BJ (cell line): ENCODE measurements around the gene REG3A. TPM values are rescaled to one million over a fixed set of nuclear protein-coding genes. Genes with fewer than 3 reads are reported as not detected.

Experiments used
- CTCF ChIA-PET: fragments of 350-600 bp; formaldehyde crosslinking; extraction: SDS; loops from one replicate; lab custom pipeline; 2021; ENCODE audit warnings: antibody characterized with exemption, inconsistent platforms; lab: Yijun Ruan, JAX
- POLR2A ChIA-PET: fragments of 300-600 bp; sonication (Branson Sonifier 250); formaldehyde crosslinking; extraction: SDS; loops from one replicate; lab custom pipeline; 2021; ENCODE audit warnings: antibody characterized with exemption; lab: Charles Lee
- DNase-seq: peaks from one replicate; pipeline ENCODE4 v3.0.0-alpha.2; 2011; ENCODE audit warnings: low read depth
- H3K27me3 ChIP-seq: 2 replicates; pipeline ENCODE4 v1.6.0; 2011; ENCODE audit warnings: low read length; ENCODE audit not compliant: control insufficient read depth, insufficient read depth
- H3K36me3 ChIP-seq: 2 replicates; pipeline ENCODE4 v1.5.1; 2011; ENCODE audit warnings: low read length; ENCODE audit not compliant: control insufficient read depth, insufficient read depth
- H3K4me3 ChIP-seq: 2 replicates; pipeline ENCODE4 v1.5.1; 2011; ENCODE audit warnings: low read depth, mild to moderate bottlenecking, control low read depth, low read length
- polyA plus RNA-seq: library from polyadenylated mRNA; depleted of rRNA; stranded (reverse); fragments of >200 nt; gene quantifications from 2 replicates; pipeline ENCODE4 v1.2.3, GENCODE V29; 2011
- TF ChIP-seq, protein P1 (sequence below): IDR thresholded peaks from 2 replicates; pipeline ENCODE4 v1.5.1; 2011; ENCODE audit warnings: low read depth, mild to moderate bottlenecking, control low read depth, inconsistent platforms, low read length, moderate library complexity; ENCODE audit not compliant: insufficient read depth

REG3A gene
- polyA plus RNA-seq, 1 experiment = not detected

DNA sequence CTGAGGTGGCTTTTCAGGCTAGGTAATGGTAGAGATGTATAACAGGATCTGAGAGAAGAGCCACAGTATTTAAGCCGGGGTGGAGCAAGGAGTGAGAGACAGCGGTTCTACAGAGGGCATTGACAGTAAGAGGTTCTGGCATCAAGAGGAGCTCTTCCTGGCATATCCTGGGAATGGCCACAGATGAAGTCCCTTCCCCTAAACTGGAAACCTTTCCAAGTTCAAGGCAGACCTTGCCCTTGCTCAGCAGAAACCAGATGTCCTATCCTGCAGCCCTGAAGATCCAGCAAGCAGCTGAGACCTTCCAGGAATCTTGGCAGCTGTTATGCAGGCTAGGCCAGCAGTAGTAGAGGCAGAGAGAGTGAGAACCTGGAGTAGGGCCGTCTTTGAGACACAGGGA lies 21.2 kb downstream of the REG3A start:
- ChIA-PET POLR2A (no interaction called here), CTCF (no interaction called here)
- Histone ChIP-seq H3K27me3 (no peaks in the 10 kb centered on the region), H3K4me3 (no peak overlapping the region), H3K36me3 (no peaks in the 10 kb centered on the region)
- no peak for DNase-seq
- TF ChIP-seq, protein P1, sequence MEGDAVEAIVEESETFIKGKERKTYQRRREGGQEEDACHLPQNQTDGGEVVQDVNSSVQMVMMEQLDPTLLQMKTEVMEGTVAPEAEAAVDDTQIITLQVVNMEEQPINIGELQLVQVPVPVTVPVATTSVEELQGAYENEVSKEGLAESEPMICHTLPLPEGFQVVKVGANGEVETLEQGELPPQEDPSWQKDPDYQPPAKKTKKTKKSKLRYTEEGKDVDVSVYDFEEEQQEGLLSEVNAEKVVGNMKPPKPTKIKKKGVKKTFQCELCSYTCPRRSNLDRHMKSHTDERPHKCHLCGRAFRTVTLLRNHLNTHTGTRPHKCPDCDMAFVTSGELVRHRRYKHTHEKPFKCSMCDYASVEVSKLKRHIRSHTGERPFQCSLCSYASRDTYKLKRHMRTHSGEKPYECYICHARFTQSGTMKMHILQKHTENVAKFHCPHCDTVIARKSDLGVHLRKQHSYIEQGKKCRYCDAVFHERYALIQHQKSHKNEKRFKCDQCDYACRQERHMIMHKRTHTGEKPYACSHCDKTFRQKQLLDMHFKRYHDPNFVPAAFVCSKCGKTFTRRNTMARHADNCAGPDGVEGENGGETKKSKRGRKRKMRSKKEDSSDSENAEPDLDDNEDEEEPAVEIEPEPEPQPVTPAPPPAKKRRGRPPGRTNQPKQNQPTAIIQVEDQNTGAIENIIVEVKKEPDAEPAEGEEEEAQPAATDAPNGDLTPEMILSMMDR = no peak

DNA sequence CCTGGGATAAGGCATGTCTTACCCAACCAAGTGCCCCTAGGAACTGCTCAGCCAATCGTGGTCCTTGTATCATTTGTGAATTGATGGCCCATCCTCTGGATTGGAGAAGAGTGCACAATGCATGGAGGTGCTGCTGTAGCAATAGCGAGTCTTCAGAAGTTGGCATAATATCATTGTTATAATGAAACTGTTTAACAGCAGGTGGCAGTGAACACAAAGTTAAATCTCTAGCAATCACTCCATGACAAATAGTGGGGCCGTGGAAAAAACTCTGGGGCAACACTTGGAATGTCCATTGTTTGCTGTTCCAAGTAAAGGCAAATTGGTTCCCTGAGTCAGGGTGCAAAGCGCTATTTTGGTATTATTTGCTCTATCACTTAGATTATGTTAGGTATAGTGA lies 27.9 kb downstream of the REG3A start:
- Histone ChIP-seq H3K27me3 (no peaks in the 10 kb centered on the region), H3K36me3 (no peaks in the 10 kb centered on the region), H3K4me3 (no peak overlapping the region)
- TF ChIP-seq, protein P1 = no peak
- ChIA-PET CTCF (no interaction called here), POLR2A (no interaction called here)
- DNase-seq = no peak

GRCh38 chr2:79129804-79130203 lies 29.7 kb downstream of the REG3A start:
- ChIA-PET CTCF (no interaction called here), POLR2A (no interaction called here)
- Histone ChIP-seq H3K36me3 (no peaks in the 10 kb centered on the region), H3K27me3 (no peaks in the 10 kb centered on the region), H3K4me3 (no peak overlapping the region)
- TF ChIP-seq, protein P1 = no peak
- no peak for DNase-seq

DNA sequence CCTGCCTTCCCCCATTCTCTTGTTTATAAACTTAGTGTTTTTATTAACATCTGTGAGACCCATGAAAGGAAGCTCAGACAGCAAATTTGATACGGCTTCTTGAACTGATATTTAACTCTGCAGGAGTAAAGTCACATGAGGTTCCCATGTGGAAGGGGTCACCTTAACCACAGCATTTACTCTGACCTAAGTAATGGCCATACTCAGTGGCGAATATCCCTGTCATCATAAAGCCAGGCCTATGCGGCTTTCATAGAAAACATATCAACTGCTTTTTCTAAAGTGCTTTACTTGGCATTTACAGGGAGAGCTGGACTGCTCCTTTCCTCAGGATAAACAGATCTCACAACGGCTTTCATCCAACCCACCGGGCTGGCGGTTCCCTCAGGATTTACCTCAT lies 30.3 kb downstream of the REG3A start:
- CTCF ChIA-PET = no interaction called here
- Histone ChIP-seq H3K27me3 (no peaks in the 10 kb centered on the region), H3K4me3 (no peak overlapping the region), H3K36me3 (no peaks in the 10 kb centered on the region)
- TF ChIP-seq, protein P1 = no peak
- POLR2A ChIA-PET = no interaction called here
- DNase-seq = no peak

DNA sequence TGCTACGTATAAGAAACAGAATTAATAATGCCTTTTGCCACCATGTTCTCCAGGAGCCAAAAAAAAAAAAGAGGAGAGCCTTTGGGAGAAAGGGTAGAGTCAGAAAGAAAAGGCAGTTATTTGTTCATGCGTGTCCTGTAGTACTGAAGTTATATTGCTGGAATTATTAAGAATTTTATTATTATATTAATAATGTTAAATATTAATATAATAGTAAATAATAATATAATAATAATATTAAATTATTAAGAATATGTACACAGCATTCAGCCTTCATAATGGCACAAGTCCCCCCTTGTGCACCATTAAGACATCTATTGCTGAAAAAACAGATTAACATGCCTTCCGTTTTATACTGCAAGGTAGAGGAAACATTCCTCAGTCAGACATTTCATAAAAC lies 31.1 kb downstream of the REG3A start:
- CTCF ChIA-PET = no interaction called here
- H3K27me3 ChIP-seq = no peaks in the 10 kb centered on the region
- no peak for DNase-seq
- POLR2A ChIA-PET = no interaction called here
- H3K36me3 ChIP-seq = no peaks in the 10 kb centered on the region
- TF ChIP-seq, protein P1 = no peak
- H3K4me3 ChIP-seq = no peak overlapping the region

GRCh38 chr2:79125721-79125985 lies 33.9 kb downstream of the REG3A start:
- POLR2A ChIA-PET = no interaction called here
- Histone ChIP-seq H3K4me3 (no peak overlapping the region), H3K27me3 (no peaks in the 10 kb centered on the region), H3K36me3 (no peaks in the 10 kb centered on the region)
- CTCF ChIA-PET = no interaction called here
- DNase-seq = no peak
- TF ChIP-seq, protein P1 = no peak
